ENCODE data around the gene ARSI. TPM values are rescaled to one million over a fixed set of nuclear protein-coding genes. Genes with fewer than 3 reads are reported as not detected.

The ARSI gene
- not detected for total RNA-seq

DNA sequence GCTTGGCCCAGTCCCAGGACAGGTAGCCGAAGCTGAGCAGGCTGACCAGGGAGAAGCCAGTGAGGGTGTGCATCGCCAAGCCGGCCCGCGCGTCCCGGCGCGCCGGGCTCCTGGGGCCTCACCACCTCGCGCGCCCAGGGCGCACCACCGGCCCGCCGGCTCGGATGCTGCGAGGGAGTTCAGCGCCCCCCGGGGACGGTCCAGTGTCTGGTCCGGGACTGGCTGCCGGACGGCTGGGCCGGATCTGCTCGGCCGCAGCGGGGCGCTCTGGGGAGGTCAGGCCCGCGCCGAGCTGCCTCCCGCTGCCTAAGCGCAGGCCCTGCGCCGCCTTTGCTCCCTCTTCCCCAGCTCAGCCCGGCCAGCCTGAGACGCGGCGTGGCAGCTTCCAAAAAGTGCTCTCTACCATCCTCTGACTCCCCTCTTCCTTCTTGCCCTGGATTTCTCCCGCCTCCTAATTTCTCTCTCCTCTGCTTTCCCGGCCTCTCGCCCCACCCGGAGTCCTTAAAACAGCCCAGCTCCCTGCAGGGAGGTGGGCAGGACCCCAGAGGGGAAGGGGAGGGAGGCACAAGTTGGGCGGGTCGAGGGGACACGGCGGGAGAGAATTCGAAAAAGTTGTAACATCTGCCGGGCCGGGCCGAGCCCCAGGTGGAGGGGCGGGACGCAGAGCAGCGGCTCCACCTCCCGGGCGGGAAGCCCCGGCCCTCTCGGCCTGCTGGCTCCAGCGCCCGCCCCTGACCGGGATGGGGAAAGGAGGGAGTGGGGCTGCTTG lies at the start of gene ARSI:
ARSI (minus strand) TSS at position 605 of the 769 bp plus-strand sequence; CDS start at position 73, 532 bp downstream.
- Mint-ChIP-seq H3K4me1 (ENCODE audit: low read depth in 2 of 2) (peaks cover 9% of the 10 kb centered on the region in 2 donors), H3K27me3 (peaks cover 20 to 28% of the 10 kb centered on the region in 2 donors), H3K4me3 (no peak within 1 kb of the TSS), H3K27ac (no peak within 1 kb of the TSS), H3K9me3 (no peaks in the 10 kb centered on the region), H3K36me3 (no peaks in the 10 kb centered on the region)
- ATAC-seq (peak in 1 of 2 donors; percentile 22), DNase-seq (ENCODE audit: low spot score) (no peak)

DNA sequence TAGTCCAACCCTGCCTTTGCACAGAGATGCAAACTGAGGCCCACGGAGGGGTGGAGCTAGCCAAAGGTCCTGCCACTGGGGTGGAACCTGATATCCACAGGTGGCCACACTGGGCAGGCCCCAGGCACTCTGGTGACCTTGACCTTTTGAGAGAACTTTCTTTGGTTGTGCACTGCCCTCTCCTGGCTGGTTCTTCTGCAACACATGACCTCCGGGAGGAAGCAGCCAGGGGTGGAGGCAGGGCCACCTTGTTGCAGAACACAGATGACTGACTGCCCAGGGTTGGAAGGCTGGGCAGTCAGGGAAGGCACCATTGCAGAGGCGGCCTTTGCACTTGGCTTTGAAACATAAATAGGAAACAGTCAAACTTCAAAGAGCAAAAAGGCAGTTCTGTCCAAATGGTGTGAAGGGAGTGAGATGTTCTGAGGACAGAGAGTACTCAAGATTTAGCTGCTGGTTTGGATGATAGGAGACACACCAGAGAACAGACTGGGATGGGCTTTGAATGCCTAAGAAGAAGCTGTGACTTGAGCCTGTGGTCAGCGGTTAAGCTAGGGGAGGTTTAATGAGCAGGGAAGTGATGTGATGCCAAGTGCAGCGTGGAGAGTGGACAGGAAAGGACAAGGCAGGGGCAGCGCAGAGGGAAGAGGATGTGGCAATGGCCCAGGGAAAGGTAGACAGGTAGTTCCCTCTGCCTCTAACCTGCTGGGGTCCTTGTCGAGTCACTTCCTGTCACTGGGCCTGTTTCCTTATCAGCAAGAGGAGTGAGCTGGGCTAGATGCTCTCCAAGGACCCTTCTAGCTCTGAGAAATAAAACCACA lies 48.0 kb upstream of the ARSI start:
- ATAC-seq: peak; percentile 82 to 83
- Mint-ChIP-seq H3K9me3 (no peaks in the 10 kb centered on the region), H3K36me3 (no peaks in the 10 kb centered on the region), H3K27me3 (no peaks in the 10 kb centered on the region), H3K27ac (peak overlapping the region; percentile 15 to 45), H3K4me1 (ENCODE audit: low read depth in 2 of 2) (peaks cover 7 to 8% of the 10 kb centered on the region in 2 donors), H3K4me3 (no peak overlapping the region)
- DNase-seq (ENCODE audit: low spot score): peak; percentile 64

DNA sequence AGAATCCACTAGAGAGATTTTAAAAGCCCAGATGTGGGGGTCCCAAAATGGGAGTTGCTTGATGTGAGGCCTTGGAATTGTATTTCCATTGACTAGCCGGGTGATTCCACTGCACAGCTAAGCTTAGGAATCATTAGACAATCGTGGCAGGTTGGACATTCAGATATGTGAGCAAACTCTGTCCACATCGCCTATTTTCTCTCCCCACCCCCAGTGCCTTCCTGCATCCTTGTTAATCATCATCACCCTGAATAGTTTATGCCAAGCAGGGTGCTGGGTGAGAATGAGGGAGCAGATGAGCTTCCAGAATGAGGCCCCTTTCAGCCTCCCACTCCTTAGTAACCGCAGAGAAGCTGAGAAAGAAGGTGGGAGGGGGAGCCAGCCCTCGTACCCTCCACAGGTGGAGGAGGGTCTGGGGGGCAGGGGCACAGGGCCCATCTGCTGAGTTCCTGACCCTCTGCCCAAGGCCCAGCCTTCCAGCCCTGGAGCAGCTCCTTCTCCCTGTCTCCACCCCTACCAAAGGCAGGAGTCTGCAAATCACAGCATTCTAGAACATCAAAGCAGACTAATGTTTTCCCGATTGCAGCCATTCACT lies 47.1 kb upstream of the ARSI start:
- ATAC-seq (no peak), DNase-seq (ENCODE audit: low spot score) (no peak)
- Mint-ChIP-seq H3K9me3 (no peaks in the 10 kb centered on the region), H3K36me3 (no peaks in the 10 kb centered on the region), H3K27me3 (no peaks in the 10 kb centered on the region), H3K4me1 (ENCODE audit: low read depth in 2 of 2) (peaks cover 7 to 8% of the 10 kb centered on the region in 2 donors), H3K27ac (no peak overlapping the region), H3K4me3 (no peak overlapping the region)

DNA sequence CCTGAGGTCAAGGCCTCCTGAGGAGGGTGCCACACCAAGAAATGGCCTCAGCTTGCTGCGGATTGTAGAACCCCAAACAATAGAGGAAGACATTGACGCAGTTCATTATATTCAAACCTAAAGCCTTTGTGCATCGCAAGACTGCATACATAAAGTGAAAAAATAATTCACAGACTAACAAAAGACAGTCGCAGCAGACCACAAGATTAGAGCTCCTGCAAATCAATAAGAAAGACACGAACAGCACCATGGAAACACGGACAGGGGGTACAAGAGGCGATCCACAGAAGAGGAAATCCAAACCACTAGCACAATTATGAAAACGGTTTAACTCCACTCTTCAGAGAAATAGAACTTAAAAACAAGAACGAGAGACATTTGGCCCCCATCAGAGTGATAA lies 44.7 kb upstream of the ARSI start:
- Mint-ChIP-seq H3K4me1 (ENCODE audit: low read depth in 2 of 2) (peaks cover 9 to 11% of the 10 kb centered on the region in 2 donors), H3K27ac (no peak overlapping the region), H3K36me3 (no peaks in the 10 kb centered on the region), H3K4me3 (no peak overlapping the region), H3K9me3 (no peaks in the 10 kb centered on the region), H3K27me3 (no peaks in the 10 kb centered on the region)
- no peak for ATAC-seq
- DNase-seq (ENCODE audit: low spot score): no peak

DNA sequence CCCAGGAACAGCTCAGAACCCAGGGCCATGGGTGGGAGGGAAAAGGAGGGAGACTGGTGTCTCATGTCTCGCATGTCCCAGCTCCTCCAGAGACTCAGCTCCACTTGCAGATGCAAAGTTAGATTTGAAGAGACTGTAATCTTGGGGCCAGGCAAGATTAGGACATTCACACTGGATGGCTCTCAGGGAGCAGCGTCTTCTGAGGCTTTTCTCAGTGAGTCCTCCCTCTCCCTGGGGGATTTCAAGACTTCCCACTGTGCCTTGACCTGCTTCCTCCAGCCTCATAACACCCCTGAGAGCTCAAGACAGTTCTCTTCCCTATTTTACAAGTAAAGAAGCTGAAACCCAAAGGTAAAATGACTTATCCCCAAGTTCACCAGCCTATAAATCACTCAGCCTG lies 44.3 kb upstream of the ARSI start:
- no peak for DNase-seq (ENCODE audit: low spot score)
- Mint-ChIP-seq H3K36me3 (no peaks in the 10 kb centered on the region), H3K4me3 (no peak overlapping the region), H3K27ac (no peak overlapping the region), H3K27me3 (no peaks in the 10 kb centered on the region), H3K9me3 (no peaks in the 10 kb centered on the region), H3K4me1 (ENCODE audit: low read depth in 2 of 2) (peaks cover 12 to 15% of the 10 kb centered on the region in 2 donors)
- no peak for ATAC-seq

DNA sequence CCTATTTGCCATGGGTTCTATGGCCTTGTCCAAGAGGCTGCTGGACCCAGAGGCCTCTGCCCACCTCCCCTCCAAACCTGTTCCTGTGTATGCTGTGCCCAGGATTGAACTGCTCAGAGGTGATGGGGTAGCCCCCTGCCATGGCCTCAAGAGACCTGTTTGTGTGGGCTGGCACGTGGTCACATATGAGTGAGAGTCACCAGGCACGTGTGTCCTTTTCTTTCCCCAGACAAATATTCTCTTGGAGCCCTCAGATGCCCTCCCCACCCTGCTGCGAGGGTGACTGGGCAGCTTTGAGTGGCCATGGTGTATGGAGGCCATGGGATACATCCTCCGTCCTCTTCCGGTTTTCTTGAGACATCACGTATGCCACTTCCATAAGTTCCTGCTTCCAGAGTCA lies 43.9 kb upstream of the ARSI start:
- Mint-ChIP-seq H3K36me3 (no peaks in the 10 kb centered on the region), H3K27ac (no peak overlapping the region), H3K27me3 (no peaks in the 10 kb centered on the region), H3K9me3 (no peaks in the 10 kb centered on the region), H3K4me3 (no peak overlapping the region), H3K4me1 (ENCODE audit: low read depth in 2 of 2) (peaks cover 12 to 15% of the 10 kb centered on the region in 2 donors)
- DNase-seq (ENCODE audit: low spot score) (no peak), ATAC-seq (peak in 1 of 2 donors; percentile 24)

DNA sequence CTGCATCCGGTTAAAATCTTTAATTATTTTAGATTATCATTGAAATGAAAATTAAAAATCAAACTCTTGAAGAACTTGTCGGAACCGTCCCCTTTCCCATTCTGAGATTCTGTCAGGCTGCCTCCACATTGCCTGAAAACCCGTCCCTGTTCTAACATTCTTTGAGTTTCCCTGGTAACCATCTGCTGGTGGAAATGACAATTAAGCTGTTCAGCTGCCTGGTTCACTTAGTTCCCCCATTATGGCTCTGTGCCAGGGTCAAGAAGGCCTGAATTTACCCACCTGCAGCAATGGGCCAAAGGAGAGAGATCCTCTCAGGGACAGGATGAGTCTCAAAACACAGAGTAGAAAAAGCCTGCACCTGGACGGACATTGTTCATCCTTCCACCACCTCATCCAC lies 43.0 kb upstream of the ARSI start:
- Mint-ChIP-seq H3K9me3 (no peaks in the 10 kb centered on the region), H3K27ac (no peak overlapping the region), H3K36me3 (no peaks in the 10 kb centered on the region), H3K4me1 (ENCODE audit: low read depth in 2 of 2) (peaks cover 11% of the 10 kb centered on the region in 2 donors), H3K27me3 (no peaks in the 10 kb centered on the region), H3K4me3 (no peak overlapping the region)
- no peak for DNase-seq (ENCODE audit: low spot score)
- no peak for ATAC-seq

DNA sequence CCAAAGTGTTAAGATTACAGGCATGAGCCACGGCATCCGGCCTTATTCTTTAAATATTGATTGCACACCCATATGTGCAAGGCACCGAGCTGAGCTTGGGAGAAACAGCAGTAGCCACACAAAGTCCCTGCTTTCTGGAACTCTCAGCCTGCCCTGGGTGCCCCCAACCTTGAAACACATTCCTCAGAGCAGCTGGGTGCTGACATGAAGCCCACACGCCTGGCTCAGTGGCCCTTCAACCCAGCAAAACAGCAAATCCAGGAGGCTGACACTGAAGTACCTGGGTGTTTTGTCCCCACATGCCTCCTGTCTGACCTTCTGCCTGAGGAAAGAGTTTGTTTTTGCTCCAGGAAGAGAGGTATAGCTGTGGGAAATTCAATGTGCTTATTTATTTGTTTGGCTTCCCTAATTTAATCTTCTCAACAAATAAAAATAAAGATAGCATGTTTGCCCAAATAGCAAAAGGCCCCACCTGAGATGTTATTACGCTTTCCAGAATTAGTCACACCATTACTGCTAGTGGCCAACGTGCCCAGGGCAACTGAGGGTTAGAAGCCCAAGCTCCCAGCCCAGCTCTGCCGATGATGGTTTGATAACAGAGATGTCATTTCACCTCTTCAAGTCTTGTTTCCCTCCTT lies 41.4 kb upstream of the ARSI start:
- DNase-seq (ENCODE audit: low spot score) (no peak), ATAC-seq (no peak)
- no peaks in the 10 kb centered on the region for H3K36me3 Mint-ChIP-seq
- no peaks in the 10 kb centered on the region for H3K27me3 Mint-ChIP-seq
- H3K4me1 Mint-ChIP-seq (ENCODE audit: low read depth in 2 of 2): peaks cover 7 to 8% of the 10 kb centered on the region in 2 donors
- H3K9me3 Mint-ChIP-seq: no peaks in the 10 kb centered on the region
- no peak overlapping the region for H3K27ac Mint-ChIP-seq
- H3K4me3 Mint-ChIP-seq: no peak overlapping the region

DNA sequence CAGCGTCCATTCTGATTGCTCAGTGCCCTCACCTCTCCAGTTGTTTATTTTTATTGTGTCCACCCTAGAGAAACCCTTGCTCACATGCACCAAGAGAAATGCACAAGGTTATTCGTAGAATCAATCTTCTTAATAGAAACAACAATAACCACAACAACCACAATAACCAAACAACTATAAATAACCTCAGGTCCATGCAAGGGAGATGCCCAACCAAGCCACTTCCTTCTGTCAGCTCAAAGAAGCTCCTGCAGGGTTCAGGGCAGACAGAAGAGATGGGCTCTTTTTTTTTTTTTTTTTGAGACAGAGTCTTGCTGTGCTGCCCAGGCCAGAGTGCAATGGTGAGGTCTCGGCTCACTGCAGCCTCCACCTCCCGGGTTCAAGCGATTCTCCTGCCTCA lies 39.9 kb upstream of the ARSI start:
- Mint-ChIP-seq H3K27ac (no peak overlapping the region), H3K9me3 (no peaks in the 10 kb centered on the region), H3K27me3 (no peaks in the 10 kb centered on the region), H3K36me3 (no peaks in the 10 kb centered on the region), H3K4me1 (ENCODE audit: low read depth in 2 of 2) (peaks cover 7 to 8% of the 10 kb centered on the region in 2 donors), H3K4me3 (no peak overlapping the region)
- DNase-seq (ENCODE audit: low spot score): no peak
- ATAC-seq: peak in 1 of 2 donors; percentile 35

DNA sequence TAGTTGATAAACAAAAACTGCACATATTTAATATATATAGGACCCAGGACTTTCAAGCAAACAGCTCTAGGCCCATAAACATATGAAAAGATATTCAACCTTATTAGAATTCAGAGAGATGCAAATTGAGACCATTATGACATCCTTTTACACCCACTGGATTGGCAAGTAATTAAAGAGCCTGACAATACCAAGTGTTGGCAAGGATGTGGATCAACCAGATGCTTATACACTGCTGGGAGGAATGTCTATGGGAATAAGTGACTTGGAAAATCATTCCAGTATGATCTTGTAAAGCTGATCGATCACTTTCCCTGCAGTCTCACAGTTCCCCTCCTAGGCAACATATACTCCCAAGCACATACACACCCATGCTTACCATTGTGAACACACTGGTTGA lies 39.3 kb upstream of the ARSI start:
- Mint-ChIP-seq H3K4me1 (ENCODE audit: low read depth in 2 of 2) (peaks cover 7 to 8% of the 10 kb centered on the region in 2 donors), H3K27ac (no peak overlapping the region), H3K4me3 (no peak overlapping the region), H3K9me3 (no peaks in the 10 kb centered on the region), H3K27me3 (no peaks in the 10 kb centered on the region), H3K36me3 (no peaks in the 10 kb centered on the region)
- DNase-seq (ENCODE audit: low spot score) (no peak), ATAC-seq (no peak)

DNA sequence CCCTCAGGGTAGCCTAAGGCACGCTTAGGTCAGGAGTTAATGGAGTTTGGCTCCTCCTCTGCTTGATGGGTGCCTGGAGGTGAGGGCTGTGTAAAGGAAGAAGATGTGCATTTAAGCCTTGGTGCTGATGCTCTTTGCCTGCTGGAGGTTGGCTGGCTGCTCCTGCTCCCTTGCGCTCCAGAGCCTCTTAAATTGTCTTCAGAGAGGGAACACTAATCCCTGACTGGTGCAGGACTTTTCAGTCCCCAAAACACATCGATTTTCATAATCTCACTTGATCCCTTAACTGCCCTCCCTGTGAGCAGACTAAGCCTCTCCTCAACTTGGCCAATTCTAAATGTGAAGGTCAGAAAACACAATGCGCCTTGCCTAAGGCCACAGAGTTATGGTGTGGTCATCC lies 38.6 kb upstream of the ARSI start:
- H3K9me3 Mint-ChIP-seq: no peaks in the 10 kb centered on the region
- no peaks in the 10 kb centered on the region for H3K27me3 Mint-ChIP-seq
- H3K4me1 Mint-ChIP-seq (ENCODE audit: low read depth in 2 of 2): peaks cover 7 to 8% of the 10 kb centered on the region in 2 donors
- DNase-seq (ENCODE audit: low spot score) (no peak), ATAC-seq (no peak)
- no peak overlapping the region for H3K27ac Mint-ChIP-seq
- no peaks in the 10 kb centered on the region for H3K36me3 Mint-ChIP-seq
- no peak overlapping the region for H3K4me3 Mint-ChIP-seq

DNA sequence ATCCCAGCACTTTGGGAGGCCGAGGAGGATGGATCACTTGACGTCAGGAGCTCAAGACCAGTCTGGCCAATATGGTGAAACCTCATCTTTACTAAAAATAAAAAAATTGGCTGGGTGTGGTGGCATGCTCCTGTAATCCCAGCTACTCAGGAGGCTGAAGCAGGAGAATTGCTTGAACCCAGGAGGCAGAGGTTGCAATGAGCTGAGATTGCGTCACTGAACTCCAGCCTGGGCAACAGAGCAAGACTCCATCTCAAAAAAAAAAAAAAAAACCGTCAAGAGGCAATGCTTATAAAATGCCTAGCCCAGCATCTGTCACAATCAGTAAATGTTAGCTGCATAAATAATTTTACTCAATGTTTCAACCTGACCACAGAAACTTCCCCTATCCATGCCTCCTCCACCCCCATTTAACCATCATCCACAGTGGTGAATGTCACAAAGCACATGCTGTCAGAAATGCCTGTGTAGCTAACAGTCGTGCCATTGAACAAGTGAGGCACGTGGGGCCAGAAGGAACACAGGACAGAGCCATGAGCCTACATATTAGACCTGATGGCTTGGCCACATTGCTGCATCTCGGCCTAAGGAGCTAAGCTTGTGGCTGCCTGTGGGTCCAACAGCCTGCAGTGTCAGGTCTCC lies 38.0 kb upstream of the ARSI start:
- ATAC-seq: peak in 1 of 2 donors; percentile 40
- DNase-seq (ENCODE audit: low spot score): no peak
- Mint-ChIP-seq H3K4me3 (no peak overlapping the region), H3K4me1 (ENCODE audit: low read depth in 2 of 2) (peaks cover 7 to 8% of the 10 kb centered on the region in 2 donors), H3K27ac (no peak overlapping the region), H3K9me3 (no peaks in the 10 kb centered on the region), H3K36me3 (no peaks in the 10 kb centered on the region), H3K27me3 (no peaks in the 10 kb centered on the region)

DNA sequence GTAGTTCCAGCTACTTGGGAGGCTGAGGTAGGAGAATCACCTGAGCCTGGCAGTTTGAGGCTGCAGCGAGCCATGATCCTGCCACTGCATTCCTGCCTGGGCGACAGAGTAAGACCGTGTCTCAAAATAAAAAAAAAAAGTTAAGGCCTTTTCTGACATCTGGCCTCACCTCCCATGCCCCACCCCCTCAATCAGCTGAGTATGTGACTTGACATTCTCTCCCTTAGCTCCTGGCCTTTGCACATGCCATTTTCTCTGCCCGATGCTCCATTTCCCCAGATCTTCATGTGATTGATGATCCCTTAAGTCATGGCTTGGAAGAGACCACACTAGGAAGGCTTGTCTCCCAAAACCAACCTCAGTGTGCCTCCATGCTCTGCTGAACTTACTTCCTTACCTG lies 37.1 kb upstream of the ARSI start:
- Mint-ChIP-seq H3K4me3 (no peak overlapping the region), H3K27ac (no peak overlapping the region), H3K4me1 (ENCODE audit: low read depth in 2 of 2) (peaks cover 7 to 8% of the 10 kb centered on the region in 2 donors), H3K27me3 (no peaks in the 10 kb centered on the region), H3K9me3 (no peaks in the 10 kb centered on the region), H3K36me3 (no peaks in the 10 kb centered on the region)
- ATAC-seq (no peak), DNase-seq (ENCODE audit: low spot score) (no peak)

Data from natural killer cell treated with Interleukin-12 subunit alpha and Interleukin-12 subunit beta and Interleukin-15 and Interleukin-18, amount 100 ng/mL, for 72 hours (primary cell).